Ishikawa (cell line): ENCODE results near the gene SH3BP5L.

Source experiments
- CEBPB ChIP-seq: IDR thresholded peaks from 2 replicates; pipeline ENCODE4 v1.6.1; 2012
- CREB1 ChIP-seq: IDR thresholded peaks from 2 replicates; pipeline ENCODE4 v1.6.1; 2012; ENCODE audit warnings: low read depth
- EGR1 ChIP-seq: IDR thresholded peaks from 2 replicates; pipeline ENCODE4 v1.6.1; 2012
- EP300 ChIP-seq: IDR thresholded peaks from 2 replicates; pipeline ENCODE4 v1.6.1; 2012; ENCODE audit warnings: borderline replicate concordance
- FOXM1 ChIP-seq: IDR thresholded peaks from 2 replicates; pipeline ENCODE4 v1.6.1; 2012; ENCODE audit warnings: low read depth, borderline replicate concordance
- RAD21 ChIP-seq: IDR thresholded peaks from 2 replicates; pipeline ENCODE4 v1.6.1; 2012; ENCODE audit warnings: low read depth
- TAF1 ChIP-seq: IDR thresholded peaks from 2 replicates; pipeline ENCODE4 v1.6.1; 2012; ENCODE audit warnings: low read depth, mild to moderate bottlenecking
- TCF12 ChIP-seq: IDR thresholded peaks from 2 replicates; pipeline ENCODE4 v1.6.1; 2012; ENCODE audit warnings: low read depth
- TEAD4 ChIP-seq: IDR thresholded peaks from 2 replicates; pipeline ENCODE4 v1.6.1; 2012
- TF ChIP-seq, protein P1 (sequence below): IDR thresholded peaks from 2 replicates; pipeline ENCODE4 v1.6.1; 2012; ENCODE audit warnings: low read depth, mild to moderate bottlenecking
- TF ChIP-seq, protein P2 (sequence below): IDR thresholded peaks from 2 replicates; pipeline ENCODE4 v1.6.1; 2012

DNA sequence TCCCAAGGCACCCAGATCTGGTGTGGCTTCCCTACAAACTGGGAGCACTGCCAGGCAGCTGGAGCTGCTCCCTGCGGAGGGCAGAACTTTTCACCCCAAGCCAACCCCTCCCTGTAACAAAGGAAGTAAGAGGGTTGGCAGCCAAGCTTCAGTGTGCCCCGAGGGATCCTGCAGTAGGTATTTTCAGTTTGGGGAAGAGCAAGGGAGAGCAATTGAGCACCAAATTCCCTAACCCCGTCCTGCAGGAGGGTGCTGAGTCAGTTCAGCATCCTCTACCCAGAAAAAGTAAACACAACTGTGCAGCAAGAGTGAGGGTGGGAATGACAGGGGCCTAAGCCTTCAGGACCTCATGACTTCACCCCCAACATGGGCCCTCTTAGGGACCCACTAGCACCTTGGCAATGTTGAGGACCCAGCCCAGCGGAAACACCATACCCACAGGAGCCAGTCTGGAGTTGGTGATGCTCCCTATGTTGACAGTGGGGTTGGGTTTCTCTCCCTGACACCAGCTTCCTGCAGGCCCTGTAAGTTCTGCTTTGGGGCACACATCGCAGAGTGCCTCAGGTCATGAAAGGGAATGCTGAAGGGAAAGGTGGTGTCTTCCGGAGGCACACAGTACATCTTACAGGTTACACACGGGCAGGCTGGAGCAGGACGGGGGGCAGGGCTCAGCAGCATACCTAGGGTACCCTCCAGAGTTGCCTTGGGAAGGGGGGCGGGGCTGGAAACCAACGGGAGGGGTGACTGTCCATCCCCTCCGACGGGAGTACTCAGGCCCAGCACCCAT lies 14.8 kb downstream of the SH3BP5L start:
- no peak for TF ChIP-seq TAF1
- no peak for TF ChIP-seq CEBPB
- no peak for TF ChIP-seq EP300
- TF ChIP-seq, protein P1, sequence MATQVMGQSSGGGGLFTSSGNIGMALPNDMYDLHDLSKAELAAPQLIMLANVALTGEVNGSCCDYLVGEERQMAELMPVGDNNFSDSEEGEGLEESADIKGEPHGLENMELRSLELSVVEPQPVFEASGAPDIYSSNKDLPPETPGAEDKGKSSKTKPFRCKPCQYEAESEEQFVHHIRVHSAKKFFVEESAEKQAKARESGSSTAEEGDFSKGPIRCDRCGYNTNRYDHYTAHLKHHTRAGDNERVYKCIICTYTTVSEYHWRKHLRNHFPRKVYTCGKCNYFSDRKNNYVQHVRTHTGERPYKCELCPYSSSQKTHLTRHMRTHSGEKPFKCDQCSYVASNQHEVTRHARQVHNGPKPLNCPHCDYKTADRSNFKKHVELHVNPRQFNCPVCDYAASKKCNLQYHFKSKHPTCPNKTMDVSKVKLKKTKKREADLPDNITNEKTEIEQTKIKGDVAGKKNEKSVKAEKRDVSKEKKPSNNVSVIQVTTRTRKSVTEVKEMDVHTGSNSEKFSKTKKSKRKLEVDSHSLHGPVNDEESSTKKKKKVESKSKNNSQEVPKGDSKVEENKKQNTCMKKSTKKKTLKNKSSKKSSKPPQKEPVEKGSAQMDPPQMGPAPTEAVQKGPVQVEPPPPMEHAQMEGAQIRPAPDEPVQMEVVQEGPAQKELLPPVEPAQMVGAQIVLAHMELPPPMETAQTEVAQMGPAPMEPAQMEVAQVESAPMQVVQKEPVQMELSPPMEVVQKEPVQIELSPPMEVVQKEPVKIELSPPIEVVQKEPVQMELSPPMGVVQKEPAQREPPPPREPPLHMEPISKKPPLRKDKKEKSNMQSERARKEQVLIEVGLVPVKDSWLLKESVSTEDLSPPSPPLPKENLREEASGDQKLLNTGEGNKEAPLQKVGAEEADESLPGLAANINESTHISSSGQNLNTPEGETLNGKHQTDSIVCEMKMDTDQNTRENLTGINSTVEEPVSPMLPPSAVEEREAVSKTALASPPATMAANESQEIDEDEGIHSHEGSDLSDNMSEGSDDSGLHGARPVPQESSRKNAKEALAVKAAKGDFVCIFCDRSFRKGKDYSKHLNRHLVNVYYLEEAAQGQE, result no peak
- no peak for TF ChIP-seq RAD21
- TF ChIP-seq TCF12, result no peak
- TF ChIP-seq FOXM1, result no peak
- TF ChIP-seq CREB1, result no peak
- no peak for TF ChIP-seq EGR1
- no peak for TF ChIP-seq TEAD4
- TF ChIP-seq, protein P2, sequence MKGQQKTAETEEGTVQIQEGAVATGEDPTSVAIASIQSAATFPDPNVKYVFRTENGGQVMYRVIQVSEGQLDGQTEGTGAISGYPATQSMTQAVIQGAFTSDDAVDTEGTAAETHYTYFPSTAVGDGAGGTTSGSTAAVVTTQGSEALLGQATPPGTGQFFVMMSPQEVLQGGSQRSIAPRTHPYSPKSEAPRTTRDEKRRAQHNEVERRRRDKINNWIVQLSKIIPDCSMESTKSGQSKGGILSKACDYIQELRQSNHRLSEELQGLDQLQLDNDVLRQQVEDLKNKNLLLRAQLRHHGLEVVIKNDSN, result no peak
